ENCODE measurements around the gene TCEA3.
A peak's percentile ranks its signal among the peaks of the same experiment; 100 is the strongest.
"Not testable (repeated sequence)": the region's sequence is repeated elsewhere in the genome, so short reads cannot be mapped to it uniquely, and the experiment has no call there.

TCEA3 gene

GRCh38 chr1:23389837-23390321 lies 34.7 kb downstream of the TCEA3 start:
- DNase-seq = no peak

GRCh38 chr1:23387494-23387893 lies 37.1 kb downstream of the TCEA3 start:
- no peak for DNase-seq

GRCh38 chr1:23385119-23385621 lies 39.4 kb downstream of the TCEA3 start:
- no peak for DNase-seq

GRCh38 chr1:23384312-23385058 lies 40.1 kb downstream of the TCEA3 start:
- DNase-seq = no peak

GRCh38 chr1:23383577-23384311 lies 40.8 kb downstream of the TCEA3 start:
- DNase-seq = no peak

DNA sequence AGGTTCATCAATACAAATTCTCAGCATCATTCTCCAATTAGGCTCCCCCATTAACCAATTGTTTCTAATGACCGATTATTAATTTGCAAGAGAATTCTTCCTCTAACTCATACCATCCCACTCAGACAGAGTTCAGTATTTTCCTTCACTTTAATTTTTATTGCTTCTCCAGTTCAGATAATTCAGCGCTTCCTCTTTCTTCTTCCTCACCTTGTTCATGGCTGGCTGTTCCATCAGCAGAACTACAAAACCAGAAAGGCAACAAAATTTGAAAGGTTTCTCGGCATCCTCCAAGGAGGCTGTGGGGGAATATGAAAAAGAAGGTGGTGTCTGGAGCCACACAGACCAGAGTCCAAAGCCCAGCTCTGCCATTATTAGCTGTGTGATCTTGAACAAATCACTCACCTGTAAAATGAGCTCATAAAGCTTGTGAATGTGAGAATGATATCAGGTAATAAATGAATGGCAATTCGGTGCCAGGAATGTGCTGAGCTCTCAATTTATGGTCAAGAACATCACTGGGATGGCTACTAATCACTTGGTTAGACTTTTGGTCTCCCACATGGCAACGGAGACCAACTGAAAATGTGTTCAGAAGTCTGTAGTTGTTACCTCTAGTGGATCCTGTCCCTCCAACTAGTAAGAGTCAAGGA lies 43.2 kb downstream of the TCEA3 start:
- no peak for DNase-seq

DNA sequence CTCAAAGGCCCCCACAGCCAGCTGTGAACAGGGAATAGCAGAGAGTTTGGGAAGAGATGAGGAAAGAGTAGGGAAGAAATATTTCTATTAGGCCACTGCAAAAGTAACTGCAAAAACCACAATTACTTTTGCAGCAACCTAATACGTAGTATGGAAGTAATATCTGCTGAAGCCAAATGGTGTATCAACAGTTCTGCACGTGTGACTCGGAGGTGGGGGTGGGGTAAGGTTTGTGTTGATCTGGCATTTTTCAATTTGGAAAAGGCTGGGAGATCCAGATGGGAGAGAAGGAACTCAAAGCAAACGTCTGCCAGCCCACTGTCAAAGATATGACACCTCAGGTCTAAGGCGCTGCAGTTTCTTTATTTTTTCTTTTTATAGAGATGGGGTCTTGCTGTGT lies 43.8 kb downstream of the TCEA3 start:
- no peak for DNase-seq

DNA sequence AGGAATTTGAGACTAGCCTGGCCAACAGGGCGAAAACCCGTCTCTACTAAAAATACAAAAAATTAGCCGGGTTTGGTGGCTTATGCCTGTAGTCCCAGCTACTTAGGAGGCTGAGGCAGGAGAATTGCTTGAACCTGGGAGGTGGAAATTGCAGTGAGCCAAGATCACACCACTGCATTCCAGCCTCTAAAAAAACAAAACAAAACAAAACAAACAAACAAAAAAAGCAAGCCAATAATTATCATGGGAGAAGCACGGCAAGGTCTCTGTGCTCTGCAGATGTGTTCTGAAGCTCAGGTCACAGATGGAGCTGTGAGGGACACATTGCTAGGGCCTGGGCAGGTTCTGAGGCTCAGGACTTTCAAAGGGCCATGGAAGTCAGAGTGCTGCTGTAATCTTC lies 44.3 kb downstream of the TCEA3 start:
- DNase-seq = not testable (repeated sequence)

DNA sequence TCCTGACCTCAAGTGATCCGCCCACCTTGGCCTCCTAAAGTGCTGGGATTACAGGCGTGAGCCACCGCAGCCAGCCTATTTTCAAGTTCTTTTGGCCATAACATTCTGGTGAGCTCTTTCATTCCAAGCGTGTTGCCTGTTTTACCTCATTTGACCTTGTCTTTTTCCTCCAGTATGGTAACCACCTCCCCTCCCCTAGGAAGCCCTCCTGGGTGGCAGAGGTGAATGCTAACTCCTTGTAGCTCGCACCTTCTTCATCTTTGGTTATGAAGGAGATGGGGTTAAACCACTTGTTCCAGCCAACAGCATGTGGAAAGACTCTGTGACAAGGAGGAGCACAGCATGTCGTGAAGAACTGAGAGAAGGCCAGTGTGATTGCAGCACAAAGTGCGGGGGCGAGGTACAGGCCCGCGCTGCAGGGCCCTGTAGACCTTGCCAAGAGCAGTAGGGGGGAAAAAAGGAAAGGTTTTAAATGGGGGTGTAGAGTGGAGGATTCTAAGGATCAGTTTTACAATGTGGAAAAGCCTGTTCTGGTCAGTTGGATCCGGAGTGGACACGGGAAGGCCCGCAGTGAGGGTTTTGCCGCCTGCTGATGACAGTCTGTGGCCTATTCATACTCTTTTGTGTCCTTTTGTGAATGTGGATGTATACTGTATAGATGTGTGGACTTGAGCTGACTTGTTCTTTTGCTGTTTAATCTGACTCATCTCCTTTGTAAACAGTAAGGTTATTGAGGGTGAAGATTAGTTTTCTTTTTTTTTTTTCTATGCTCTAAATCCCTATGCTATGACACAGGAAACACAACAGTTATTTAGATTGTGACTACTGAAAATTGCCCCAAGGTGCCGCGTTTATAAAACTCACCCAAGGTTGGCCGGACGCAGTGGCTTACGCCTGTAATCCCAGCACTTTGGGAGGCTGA lies 47.4 kb downstream of the TCEA3 start:
- DNase-seq = no peak

DNA sequence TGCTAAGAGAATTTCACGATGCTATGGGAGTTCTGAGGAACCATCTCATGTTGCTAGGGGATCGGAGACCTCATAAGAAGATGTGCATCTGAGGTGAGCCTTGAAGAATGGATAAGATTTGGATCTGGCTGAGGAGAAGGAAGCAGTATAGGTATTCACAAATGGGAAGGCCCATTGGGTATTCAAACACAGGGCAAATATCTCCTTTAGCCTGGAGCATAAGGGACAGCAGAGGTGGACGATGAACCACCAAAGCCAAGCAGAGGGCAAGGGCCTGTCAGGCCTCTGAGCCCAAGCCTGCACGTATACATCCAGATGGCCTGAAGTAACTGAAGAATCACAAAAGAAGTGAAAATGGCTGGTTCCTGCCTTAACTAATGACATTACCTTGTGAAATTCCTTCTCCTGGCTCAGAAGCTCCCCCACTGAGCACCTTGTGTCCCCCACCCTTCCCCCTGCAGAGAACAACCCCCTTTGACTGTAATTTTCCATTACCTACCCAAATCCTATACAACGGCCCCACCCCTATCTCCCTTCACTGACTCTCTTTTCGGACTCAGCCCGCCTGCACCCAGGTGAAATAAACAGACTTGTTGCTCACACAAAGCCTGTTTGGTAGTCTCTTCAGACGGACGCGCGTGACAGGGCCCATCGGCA lies 50.3 kb downstream of the TCEA3 start:
- DNase-seq = not testable (repeated sequence)

- no peak for DNase-seq
These were observed 52.3 kb downstream of the TCEA3 start for GRCh38 chr1:23371987-23372880.

- DNase-seq = no peak
These were observed 53.6 kb downstream of the TCEA3 start for GRCh38 chr1:23370709-23371584.

- no peak for DNase-seq
These were observed 54.2 kb downstream of the TCEA3 start for GRCh38 chr1:23370330-23370708.

DNA sequence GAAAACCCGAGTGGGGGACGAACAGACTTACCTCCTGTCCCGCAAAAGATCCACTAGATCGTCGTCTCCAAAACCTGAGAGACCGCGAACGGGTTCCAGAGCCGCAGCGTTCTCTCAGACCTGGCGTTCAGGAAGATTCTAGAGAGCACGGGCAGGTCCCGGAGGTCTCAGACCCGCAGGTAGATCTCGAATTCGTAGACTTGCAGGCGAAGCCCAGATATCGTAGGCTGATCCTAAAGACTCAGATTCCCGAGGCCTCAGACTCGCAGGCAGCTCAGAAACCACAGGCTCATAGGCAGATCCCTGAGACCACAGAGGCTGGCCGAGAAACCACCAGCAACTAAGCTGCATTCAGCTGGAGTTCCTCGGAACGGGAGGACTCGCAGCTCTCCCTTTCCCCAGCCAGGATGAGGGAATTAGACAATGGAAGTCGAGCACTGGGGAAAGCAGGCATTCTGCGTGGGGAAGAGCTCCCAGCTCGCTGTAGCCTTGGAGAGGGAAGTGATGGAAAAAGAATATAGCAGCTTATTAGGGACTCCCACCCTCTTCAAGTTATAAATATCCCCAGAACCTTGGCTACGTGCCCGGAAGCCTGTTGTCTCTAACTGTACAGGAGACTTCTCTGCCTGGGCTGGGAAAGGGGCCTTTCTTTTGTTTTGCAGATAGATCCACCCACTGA lies 55.1 kb downstream of the TCEA3 start, which contains the start of gene ZNF436:
ZNF436 (minus strand) TSS at position 502 of the 679 bp plus-strand sequence. CDS start 1,831 bp downstream, outside the sequence.
- peak; percentile 25 for DNase-seq

- peak; percentile 79 for DNase-seq
These were observed 55.8 kb downstream of the TCEA3 start for GRCh38 chr1:23368562-23369334.

- peak; percentile 93 for DNase-seq
These were observed 56.6 kb downstream of the TCEA3 start for GRCh38 chr1:23367791-23368561.

GRCh38 chr1:23367451-23367790 lies 57.1 kb downstream of the TCEA3 start:
- DNase-seq = no peak

Data from T-helper 9 cell (primary cell).